ENCODE data around the gene KNDC1.

DNA sequence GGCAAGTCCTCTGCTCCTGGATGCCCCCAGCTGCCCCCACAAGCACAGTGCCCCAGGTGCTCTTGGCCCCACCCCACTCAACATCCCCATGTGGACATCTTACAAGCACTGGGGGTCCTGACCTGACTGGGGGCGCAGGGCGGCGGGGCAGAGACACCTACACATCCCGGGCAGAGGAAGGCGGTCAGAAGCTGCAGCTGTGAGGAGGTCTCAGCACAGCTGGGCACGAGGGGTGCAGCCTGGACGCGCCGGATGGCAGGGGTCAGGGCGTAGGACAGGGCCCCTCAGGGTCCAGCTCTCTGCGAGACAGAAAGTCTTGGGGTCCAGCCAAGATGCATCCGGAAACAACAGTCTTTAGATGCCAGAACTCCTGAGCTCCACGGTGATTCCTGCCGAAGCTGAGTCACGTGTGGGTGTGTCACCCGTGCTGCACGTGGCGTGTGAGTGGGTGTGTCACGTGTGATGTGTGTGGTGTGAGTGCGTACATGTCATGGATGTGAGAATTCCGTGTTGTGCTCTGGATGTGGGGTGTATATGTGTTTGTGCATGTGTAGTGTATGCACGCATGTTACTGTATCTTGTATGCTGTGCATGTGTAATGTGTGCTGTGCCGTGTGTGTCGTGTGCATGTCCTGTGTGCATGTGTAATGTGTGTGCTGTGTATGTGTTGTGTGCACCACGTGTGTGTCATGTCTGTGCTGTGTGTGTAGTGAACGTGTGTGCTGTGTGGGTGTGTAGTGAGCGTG lies 82.8 kb downstream of the KNDC1 start:
- no peak for TF ChIP-seq SMARCC2 (IDR thresholded peaks at IDR 0.05)
- TF ChIP-seq, protein P1, sequence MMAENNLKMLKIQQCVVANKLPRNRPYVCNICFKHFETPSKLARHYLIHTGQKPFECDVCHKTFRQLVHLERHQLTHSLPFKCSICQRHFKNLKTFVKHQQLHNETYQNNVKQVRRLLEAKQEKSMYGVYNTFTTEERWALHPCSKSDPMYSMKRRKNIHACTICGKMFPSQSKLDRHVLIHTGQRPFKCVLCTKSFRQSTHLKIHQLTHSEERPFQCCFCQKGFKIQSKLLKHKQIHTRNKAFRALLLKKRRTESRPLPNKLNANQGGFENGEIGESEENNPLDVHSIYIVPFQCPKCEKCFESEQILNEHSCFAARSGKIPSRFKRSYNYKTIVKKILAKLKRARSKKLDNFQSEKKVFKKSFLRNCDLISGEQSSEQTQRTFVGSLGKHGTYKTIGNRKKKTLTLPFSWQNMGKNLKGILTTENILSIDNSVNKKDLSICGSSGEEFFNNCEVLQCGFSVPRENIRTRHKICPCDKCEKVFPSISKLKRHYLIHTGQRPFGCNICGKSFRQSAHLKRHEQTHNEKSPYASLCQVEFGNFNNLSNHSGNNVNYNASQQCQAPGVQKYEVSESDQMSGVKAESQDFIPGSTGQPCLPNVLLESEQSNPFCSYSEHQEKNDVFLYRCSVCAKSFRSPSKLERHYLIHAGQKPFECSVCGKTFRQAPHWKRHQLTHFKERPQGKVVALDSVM (CRISPR knock-in tag; IDR thresholded peaks at IDR 0.05): no peak
- TF ChIP-seq, protein P2, sequence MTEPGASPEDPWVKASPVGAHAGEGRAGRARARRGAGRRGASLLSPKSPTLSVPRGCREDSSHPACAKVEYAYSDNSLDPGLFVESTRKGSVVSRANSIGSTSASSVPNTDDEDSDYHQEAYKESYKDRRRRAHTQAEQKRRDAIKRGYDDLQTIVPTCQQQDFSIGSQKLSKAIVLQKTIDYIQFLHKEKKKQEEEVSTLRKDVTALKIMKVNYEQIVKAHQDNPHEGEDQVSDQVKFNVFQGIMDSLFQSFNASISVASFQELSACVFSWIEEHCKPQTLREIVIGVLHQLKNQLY (CRISPR knock-in tag; IDR thresholded peaks at IDR 0.05): no peak

All from HepG2 (cell line).